GM18519 (cell line): ENCODE measurements around the gene KIF6.
"Not testable (repeated sequence)": the region's sequence is repeated elsewhere in the genome, so short reads cannot be mapped to it uniquely, and the experiment has no call there.

Experiments used
- ATAC-seq: cut with Tn5 transposase; IDR thresholded peaks from one replicate; pipeline ENCODE4 v1.9.1; 2021; ENCODE audit warnings: mild to moderate bottlenecking, moderate library complexity; ENCODE audit not compliant: unreplicated experiment, low FRiP score

The KIF6 gene

GRCh38 chr6:39303425-39304153, 421.6 kb downstream of the KIF6 start:
- no peak for ATAC-seq

DNA sequence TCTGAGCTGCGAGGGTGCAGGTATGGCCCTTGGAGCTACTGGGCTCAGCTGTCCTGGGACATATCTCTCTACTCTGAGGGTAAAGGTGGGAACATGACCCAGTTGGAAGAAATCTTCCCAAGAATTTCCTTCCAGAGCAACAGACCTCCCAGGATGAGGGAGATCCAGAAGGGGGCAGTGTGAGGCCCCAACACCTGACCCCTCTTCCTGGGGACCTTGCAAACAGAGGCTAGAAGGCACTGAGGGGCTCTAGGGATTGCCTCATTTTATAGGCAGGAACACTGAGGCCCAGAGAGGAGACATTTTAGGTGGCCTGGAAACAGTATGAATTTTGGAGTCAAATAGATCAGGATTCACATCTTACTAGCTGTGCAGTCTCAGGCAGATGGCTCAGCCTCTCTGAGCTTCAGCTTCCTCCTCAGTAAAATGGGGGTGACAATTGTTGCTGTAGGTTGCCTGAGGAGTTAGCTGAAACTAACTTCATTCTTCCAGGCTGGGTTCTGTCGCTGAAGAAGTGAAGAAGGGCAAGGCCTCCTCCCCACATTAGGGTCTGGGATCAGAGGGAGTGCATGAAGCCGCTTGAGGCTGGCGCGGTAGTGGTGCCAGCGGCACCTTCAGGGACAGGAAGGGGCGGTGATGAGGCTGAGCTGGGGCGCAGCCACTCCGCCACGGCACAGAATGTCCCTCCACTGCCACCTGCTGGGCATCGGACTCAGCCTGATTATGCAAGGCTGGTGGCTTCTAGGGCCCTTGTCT, 422.4 kb downstream of the KIF6 start:
- no peak for ATAC-seq

DNA sequence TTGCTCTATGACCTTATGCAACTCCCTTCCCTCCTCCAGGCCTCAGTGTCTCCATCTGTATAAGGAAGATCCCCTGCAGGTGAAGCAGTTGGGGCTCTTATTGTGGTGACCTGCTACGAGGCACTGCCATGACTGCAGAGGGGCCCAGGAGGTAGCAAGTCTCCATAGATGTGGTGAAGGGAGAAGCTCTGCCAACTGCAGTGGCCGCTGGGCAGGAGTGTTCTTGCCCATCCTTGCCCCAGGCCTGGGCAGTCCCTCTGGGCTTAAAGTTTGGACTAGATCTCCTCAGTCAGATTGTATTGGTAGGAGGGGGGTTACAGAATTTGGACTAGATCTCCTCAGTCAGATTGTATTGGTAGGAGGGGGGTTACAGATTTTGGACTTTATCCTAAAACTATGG, 423.2 kb downstream of the KIF6 start:
- no peak for ATAC-seq

- ATAC-seq = no peak
These were observed 423.6 kb downstream of the KIF6 start for GRCh38 chr6:39301606-39302005.

DNA sequence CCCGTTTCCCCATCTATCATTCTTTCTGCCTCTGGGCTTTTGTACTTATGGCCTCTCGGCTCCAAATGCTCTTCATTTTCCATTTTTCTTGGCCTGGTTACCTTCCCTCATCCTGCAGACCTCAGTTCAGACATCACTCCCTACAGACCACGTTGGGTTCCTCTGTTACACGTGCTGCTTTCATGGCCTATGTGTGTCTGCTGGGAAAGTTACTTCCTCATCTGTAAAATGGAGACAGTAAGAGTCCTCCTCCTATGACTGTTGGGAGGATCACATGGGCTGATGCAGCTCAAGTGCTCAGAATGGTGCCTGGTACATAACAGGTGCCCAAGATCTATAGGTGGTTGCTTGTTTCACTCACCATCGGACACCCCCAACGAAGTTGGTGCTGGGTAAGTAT, 424.5 kb downstream of the KIF6 start:
- no peak for ATAC-seq

GRCh38 chr6:39298061-39298460, 427.1 kb downstream of the KIF6 start:
- no peak for ATAC-seq

DNA sequence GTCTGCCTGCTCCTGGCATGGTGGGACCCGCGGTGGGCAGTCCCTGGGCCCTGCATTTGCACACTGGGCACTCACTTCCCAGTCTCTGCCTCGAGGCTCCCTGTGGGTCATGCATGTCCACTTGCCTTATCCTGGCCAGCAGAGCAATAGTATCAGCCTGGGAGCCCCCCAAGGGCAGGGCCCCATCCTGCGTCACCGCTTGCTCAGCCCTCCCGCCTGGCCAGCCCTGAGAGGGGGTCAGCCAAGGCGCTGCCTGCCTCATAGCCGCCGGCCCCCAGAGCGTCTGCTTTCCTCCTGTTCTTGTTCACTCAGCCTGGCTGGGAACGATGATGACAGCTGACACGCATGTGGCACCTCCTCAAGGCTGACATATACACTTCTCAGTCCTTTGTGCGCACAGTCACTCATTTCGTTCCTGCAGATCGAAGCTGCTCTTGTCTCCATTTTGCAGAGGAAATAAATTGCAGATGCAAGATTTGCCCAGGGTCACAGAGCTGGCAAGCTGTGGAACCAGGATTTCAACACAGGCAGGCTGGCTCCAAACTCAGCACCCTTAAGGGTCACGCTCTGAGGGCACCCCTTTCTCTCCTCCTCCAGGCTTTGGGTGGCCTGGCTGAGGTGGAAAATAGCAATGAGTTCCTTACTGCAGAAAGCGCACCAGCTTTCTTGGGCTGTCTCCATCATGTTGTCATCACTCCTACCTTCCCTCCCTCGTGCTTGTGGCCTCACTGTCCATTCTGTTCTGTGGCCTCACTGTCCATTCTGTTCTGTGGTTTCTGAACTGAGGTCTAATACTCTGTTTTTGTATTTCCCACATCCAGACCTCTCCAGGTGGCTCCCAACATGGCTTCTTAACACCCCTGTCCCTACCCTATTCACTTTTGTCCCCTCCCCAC, 428.2 kb downstream of the KIF6 start:
- ATAC-seq = no peak

GRCh38 chr6:39295611-39296011, 429.6 kb downstream of the KIF6 start:
- ATAC-seq = no peak

- no peak for ATAC-seq
These were observed 430.3 kb downstream of the KIF6 start for GRCh38 chr6:39294899-39295298.

GRCh38 chr6:39294133-39294532, 431.1 kb downstream of the KIF6 start:
- ATAC-seq = no peak

GRCh38 chr6:39292637-39293036, 432.6 kb downstream of the KIF6 start:
- no peak for ATAC-seq

- no peak for ATAC-seq
These were observed 435.7 kb downstream of the KIF6 start for GRCh38 chr6:39289490-39289889.

DNA sequence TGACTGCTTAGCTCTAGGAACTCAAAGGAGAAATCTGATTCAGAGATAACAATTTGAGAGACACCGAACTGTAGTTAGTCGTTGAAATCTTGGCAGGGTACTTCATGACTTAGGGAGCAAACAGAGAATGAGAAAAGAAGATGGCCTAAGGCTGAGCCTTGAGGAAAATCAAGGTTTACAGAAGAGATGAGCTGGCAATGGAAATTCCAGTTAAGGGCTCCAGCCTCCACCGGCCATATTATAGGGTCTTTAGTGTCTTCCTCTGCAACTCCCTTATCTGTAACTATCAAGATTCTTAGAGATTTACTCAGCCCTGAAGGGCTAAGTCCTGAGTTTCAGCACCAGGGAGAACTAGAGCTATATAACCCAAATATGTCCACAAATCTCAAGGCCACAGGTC, 437.6 kb downstream of the KIF6 start:
- no peak for ATAC-seq

DNA sequence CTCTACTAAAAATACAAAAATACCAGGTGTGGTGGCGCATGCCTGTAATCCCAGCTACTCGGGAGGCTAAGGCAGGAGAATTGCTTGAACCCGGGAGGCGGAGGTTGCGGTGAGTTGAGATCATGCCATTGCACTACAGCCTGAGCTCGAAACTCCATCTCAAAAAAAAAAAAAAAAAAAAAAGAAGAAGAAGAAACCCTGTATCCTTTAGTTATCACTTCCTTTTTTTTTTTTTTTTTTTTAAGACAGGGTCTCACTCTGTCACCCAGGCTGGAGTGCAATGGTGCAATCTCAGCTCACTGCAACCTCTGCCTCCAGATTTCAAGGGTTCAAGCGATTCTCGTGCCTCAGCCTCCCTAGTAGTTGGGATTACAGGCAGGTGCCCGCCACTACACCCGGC, 438.6 kb downstream of the KIF6 start:
- ATAC-seq = not testable (repeated sequence)

DNA sequence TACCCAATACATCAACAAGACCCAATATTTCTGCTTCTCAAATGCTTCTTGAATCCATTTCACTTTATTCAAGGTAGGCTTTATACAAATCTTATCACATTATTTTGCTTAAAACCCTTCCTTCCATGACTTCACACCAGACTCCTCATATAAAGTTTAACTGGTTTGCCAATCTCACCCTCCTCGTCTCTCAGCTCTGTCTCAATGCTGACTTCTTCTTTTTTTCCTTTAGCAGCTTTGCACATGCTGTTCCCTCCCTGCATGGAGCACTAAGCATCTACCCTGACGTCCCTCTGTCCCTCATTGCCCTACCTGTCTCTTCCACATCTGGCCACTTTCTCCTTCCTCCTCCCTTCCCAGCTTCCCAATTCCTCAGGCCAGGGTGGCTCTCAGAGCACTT, 442.4 kb downstream of the KIF6 start:
- ATAC-seq = no peak

- ATAC-seq = no peak
These were observed 443.8 kb downstream of the KIF6 start for GRCh38 chr6:39281312-39281980.

DNA sequence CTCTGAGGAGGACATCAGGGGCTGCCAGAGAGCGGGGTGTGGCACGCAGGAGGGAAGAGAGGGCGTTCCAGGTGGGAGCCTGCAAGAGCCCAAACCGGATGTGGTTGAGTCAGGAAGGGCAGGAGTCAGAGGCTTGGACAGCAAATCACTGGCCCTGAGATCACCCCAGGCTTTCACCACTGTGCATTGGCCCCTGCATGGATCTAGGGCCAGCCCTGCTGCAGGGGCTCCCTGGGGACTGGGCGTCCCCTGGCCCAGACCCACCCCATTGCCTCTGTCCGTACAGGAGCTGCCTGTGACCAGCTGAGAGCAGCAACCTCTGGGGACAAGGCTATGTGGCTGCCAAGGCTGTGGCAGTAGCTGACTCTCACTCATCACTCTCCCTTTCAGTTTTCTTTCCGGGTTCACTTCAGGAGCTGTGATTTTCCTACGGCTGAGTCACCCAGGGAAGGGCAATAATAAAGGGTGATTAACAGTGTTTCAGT, 444.9 kb downstream of the KIF6 start:
- no peak for ATAC-seq
